Measurements from ENCODE around the gene DYRK1A.

Gene DYRK1A

DNA sequence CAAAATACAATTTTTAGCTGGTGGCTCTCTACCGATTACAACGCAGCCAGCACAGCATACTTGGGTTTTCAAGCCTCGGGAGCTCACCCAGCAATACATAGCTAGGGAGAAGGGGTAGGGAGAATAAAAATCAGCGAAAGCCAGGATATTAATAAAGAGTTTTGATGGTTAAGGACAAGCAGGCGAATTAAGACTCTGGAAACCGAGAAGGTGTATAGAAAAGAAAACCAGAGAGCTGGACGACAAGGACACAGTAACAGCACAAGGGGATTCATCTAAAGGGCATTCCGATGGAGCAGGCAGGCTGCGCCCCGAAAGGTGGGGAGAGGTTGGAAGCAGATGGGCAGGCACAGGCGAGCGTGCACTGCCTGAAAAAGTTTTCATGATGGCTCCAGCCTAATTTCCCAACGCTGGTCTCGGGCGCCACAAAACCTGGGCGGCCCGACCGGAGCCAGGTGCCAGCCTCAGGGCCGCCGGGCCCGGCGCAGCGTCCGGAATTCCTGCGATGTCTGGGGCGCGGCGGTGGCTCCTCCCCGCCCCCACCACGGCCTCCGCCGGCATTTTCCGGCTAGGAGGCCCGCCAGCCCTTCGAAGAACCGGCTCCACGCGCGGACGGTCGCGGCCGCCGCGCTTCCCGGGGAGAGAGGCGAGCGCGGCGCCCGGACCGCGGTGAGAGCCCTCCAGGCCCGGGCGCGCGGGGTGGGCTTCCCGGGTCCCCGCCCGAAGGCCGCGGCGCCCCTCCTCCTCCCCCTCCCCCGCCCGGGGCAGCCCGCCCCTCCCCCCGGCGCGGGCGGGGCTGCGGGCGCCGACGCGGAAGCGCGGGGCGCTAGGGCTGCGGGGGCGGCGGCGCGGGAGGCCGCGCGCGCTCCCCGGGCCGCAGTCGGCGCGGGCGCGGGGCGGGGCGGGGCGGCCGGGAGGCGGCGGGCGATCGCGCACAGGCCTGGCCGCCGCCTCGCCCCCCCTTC, 774 bp upstream of the DYRK1A start:
- DNase-seq (ENCODE audit: low read depth in 1 of 2, low spot score in 1 of 2), result peak; percentile 50 to 54

DNA sequence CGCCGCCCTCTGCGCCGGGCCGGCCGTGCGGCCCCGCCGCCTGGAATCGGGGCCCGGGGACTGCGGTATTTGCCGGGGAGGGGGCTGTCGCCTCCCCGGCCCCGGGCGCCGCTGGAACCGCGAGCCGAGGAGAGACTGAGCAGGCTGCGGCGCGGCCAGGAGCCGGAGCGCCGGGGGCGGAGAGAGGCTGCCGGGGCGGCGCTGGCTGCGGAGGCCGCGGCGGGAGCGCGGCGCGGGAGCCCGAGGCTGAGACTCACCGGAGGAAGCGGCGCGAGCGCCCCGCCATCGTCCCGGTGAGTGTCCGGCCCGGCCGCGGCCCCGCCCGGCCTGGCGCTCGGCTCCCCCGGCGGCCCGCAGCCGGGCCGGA, 746 bp downstream of the DYRK1A start:
- peak in 1 of 2 donors; percentile 6 for DNase-seq (ENCODE audit: low read depth in 1 of 2, low spot score in 1 of 2)

DNA sequence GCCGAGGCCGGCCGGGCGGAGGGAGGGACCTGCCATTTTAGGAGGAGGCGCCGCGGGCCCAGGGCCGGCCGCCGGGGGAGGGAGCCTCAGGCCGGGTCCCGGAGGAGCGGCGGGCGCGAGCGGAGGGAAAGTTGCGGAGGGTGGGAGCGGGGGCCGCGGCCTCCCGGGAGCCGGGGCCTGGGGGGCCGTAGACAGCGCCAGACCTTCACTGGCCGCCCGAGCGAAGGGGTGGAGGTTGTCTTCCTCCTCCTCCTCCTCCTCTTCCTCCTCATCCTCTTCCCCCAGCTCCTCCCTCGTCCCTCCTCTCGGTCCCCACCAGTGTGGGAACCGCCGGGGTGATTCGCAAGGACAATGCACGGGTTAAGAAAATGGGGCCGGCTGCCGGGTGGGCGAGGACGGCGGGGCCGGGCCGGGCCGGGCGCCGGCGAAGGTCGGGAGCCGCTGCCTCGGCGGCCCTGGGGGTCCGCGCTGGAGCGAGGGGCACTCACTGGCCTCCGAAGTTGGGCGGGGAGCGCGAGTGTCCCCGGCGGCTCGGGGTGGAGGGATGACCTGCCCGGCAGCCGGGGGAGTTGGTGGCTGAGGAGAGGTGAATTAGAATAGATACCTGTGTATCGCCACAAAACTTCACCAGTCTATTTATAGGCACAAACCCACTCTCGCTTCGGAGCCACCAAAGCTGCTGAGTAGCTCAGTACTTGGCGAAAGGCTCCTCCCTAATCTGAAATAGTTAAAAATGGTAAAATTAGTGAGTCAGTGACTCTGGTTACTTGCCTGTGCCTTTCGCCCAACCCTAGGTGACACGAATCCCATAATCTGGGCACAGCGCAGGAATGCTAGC, 1.3 kb downstream of the DYRK1A start:
- peak in 1 of 2 donors; percentile 6 for DNase-seq (ENCODE audit: low read depth in 1 of 2, low spot score in 1 of 2)

DNA sequence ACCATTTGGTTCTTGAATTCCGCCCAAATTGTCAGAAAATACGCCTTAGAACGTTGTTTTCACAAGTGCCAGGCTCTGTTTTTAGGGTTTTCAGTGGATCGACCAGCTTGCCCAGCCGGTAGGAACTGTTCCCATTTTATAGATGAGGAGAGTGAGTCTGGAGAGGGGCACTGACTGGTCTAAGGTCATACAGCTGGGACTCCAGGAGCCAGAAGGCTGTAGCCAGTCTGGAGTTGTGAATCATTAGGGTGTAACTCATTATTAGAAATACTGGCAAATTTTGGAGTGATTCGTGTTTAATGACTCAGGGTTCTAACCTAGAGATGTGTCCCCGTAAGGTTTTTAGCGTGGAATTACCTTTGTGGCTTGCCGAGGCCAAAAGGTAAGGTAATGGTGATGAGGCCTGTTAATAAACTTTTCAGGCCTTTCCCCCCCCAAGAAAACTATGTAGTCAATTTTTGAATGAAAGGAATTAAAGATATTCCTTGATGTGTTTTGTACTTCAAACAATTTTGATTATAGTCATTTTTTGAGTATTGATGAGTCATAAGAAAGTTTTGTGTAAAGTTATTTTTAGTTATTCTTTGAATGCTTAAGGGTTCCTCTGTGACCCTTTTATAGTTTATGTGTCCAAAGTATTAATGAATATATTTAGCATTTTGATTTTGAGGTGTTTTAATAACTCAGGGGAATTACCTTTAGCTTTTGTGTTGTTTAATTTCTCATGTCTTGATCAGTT, 2.1 kb downstream of the DYRK1A start:
- DNase-seq (ENCODE audit: low read depth in 1 of 2, low spot score in 1 of 2), result no peak

DNA sequence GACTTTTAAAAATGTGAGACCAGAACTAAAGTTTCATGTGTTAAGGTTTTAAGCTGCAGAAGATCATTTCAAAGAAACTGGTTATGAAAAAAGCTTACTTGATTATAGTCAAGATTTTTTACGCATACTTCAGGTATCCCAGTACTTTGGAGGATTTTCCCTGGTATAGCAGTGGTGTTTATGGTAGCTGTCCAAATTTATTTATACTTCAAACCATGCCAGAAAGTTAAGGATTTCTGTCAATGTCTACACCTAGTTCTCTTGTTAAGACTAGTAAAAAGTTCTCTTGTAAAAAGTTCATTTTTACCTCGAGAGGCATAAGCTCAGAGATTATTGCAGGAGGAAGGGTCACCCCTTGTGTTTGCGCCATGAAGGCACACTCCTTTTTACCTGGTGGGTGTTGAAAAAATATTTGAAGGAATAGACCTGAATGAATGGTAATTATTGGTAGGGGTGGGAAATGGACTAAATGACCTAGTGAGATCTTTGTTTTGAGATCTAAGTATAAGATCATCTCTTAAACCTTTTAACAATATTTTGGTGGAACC, 2.8 kb downstream of the DYRK1A start:
- DNase-seq (ENCODE audit: low read depth in 1 of 2, low spot score in 1 of 2), result no peak

DNA sequence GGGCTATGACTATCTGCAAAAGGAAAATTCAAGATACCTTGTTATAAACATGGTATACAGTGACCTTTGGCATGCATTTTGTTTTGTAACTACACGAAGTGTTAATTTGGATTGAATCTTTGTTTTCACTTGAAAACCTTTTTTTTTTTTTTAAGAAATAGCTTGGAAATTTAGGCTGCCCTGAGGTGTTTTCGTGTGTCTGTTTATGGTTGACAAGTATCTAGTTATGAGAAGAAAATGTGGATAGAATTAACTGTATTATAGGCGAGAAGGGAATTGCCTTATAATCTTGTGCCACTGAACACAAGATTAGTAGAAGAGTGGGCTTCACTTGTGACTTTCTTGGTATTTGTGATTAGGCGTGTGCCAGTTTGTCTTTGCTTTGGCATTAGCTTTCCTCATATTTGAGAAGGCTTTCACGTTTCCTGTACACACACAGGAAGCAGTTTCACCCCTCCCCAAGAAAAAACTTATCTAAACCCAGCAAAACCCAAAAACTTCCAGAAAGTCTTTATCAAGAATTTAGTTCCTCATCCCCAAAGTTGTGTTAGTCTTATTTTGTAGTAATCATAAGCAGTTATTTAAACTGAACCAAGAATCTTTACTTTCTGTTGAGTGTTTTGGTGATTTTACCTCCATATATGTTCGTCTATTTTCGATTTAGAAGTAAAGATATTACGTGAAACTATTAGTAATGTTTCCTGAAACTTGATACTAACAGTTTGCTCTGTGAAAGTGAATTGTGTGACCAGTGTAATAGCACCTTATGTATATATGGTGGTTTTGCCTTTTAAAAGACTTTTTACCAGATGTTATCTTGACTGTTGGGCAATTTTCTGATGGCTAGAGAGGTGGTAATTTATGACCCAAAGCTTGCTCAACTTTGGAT, 3.8 kb downstream of the DYRK1A start:
- DNase-seq (ENCODE audit: low read depth in 1 of 2, low spot score in 1 of 2), result no peak

DNA sequence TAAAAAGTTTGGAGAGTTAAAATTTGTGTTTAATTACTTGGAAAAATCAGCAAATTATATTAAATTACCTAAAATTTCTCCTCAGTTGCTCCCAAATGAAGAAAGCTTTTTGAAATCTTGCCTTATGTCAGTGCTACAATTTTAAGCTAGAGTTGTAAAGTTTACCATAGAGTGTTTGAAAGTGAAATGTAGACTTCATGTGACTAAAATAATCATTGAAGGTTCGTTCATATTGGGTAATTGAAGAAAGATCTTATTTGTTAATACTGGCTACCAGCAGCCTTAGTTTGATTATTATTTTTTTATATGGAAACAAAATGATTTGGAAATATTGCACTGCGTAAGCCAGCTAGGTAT, 4.4 kb downstream of the DYRK1A start:
- no peak for DNase-seq (ENCODE audit: low read depth in 1 of 2, low spot score in 1 of 2)

DNA sequence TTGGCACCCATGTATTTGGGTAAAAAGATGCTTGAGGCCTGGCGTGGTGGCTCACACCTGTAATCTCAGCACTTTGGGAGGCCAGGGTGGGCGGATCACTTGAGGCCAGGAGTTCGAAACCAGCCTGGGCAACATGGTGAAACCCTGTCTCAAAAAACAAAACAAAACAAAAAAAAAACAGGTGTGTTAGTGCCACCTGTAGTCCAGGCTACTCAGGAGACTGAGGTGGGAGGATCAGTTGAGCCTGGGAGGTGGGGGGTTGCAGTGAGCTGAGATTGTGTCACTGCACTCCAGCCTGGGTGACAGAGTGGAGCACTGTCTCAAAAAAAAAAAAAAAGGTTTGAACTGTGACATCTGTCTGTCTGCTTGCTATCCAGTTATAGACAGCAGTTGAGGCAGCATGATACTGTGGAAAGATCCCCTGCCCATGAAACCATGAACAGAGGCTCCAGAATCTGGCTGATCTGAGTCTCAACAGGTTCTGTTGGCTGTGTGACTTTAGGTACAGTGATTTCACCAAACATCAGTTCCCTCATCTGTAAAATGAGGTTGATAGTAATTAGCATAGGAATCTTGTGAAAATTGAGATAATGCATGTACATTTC, 5.7 kb downstream of the DYRK1A start:
- no peak for DNase-seq (ENCODE audit: low read depth in 1 of 2, low spot score in 1 of 2)

DNA sequence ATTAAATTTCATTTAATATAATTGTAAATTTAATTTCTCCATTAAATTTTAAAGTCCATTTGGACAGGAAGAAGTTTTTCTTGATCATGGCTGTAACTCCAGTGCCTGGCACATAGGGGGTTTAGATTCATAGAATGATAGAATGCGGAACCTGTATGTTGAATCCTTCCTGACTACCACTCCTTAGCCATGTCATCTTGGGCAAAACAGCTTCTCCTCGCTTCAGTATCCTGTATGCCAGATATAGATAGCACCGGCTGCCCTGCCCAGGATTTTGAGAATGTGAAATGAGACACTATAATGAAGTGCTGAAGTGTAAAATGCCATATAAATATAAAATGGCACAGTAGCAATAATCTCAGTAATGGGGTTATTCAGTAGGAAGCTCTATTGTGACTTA, 6.4 kb downstream of the DYRK1A start:
- DNase-seq (ENCODE audit: low read depth in 1 of 2, low spot score in 1 of 2), result no peak

DNA sequence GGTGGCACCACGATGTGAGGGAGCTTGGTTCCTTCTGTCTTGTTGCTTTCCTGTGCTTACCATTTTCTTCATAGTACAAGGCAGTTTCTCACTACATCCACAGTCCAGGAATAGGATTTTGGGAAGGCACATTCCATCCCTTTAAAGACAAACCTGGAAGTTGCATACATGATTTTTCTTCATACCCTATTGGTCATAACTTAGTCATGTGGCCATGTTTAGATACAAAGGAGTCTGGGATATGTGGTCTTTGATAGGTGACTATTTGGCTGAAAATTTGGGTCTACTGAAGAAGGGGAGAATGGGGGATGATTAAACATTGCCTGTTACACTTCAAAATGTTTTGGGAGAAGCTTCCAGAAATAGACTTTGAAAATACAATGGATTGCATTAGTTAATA, 7.0 kb downstream of the DYRK1A start:
- no peak for DNase-seq (ENCODE audit: low read depth in 1 of 2, low spot score in 1 of 2)

DNA sequence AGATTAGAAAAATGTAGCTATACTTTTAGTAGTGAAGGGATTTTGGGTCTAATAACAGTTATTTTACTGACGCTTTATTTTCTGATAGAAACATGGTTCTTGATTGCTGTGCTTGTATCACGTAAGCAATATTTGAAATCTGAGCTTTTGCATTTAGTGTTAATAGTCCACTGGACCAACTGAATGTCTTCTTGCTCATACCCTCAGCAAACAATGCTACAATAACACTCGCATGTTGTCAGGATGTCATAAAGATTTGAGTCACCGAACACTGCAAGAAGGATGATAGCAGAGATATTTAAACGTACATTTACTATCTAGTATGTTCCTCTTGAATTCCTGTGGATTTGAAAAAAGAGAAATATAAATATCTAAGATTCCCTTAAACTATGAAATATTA, 7.5 kb downstream of the DYRK1A start:
- no peak for DNase-seq (ENCODE audit: low read depth in 1 of 2, low spot score in 1 of 2)

DNA sequence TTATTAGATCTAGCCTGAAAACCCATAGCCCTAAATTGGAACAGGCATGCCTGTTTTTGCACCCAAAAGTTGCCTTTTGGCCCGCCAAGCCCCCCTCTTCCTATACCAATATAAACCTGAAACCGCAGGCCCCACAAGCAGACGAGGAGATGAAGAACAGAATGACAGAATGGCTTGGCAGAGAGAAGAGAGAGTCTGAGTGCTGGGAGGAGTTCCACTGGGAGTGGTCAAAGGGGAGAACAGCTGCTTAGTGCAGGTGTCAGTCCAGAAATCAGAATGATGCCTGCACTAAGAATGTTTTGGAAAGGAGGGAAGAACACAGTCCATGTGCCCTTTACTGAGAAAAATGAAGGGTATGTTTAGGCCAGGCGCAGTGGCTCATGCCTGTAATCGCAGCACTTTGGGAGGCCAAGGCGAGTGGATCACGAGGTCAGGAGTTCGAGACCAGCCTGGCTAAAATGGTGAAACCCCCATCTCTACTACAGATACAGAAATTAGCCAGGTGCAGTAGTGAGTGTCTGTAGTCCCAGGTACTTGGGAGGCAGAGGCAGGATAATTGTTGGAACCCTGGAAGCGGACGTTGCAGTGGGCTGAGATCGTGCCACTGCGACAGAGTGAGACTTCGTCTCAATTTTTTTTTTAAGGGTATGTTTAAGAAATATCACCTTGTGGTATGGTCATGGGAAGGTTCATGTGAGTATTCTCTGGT, 9.4 kb downstream of the DYRK1A start:
- DNase-seq (ENCODE audit: low read depth in 1 of 2, low spot score in 1 of 2), result no peak

DNA sequence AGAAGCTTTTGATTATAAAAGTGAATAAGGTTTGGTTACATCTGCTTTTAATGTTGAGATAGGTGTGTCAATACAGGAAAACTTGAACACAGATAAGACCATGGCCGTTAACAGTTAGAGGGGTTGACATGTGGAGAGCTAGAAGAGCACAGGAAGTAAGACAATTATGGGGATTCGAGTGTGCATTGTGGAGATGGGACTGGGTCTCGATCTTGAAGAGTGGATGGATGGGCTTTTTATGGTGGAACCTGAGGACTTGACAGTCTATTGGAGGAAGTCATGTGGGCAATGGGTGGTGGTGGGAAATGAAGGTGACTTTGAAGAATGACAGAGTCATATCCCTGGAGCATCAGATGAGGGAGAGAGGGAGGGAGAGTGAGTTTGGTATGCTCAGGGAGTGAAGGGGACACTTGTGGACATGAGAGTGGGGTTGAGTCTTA, 12.1 kb downstream of the DYRK1A start:
- DNase-seq (ENCODE audit: low read depth in 1 of 2, low spot score in 1 of 2), result no peak

DNA sequence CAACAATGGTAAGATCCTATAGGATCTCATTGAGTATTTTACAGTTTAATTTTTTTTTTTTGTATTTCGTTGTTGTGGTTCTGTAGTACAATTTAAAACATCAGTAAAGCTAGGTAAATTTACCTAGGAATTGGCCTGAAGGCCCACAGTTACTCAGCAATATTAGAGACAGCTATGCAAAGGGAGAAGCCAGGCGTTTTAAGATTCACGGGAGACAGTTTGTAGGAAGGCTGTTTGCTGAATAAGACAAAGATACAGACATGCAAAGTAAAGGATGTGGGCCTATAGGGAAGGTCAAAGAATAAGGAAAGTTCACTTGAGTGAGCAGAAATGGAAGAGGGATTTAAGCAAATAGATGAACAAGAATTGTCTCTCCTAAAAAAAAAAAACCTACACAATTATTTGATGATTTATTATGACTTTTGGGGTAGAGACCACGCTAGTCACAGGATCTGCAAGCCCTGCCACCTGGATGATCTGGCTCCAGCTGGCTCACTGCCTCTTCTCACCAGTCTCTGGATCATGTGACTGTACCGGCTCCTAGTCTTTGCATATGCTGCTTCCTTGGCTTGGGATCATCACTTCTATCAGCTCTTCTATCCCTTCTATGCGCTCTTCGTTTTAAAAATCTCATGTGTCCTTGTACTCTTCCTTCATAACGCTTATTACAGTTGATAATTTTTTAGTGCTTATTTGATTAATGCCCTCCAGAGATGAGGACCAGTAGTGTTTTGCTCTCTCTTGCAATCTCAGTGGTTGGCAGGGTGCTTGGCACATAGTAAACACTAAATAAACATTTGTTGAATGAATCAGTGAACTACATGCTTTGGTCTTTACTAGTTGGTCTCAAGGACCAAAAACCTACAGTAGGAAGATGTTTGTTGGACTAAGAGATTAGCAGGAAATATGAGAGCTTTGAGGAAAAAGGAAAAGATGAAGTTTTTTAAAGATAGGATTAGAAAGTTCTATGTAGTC, 14.1 kb downstream of the DYRK1A start:
- DNase-seq (ENCODE audit: low read depth in 1 of 2, low spot score in 1 of 2), result no peak

DNA sequence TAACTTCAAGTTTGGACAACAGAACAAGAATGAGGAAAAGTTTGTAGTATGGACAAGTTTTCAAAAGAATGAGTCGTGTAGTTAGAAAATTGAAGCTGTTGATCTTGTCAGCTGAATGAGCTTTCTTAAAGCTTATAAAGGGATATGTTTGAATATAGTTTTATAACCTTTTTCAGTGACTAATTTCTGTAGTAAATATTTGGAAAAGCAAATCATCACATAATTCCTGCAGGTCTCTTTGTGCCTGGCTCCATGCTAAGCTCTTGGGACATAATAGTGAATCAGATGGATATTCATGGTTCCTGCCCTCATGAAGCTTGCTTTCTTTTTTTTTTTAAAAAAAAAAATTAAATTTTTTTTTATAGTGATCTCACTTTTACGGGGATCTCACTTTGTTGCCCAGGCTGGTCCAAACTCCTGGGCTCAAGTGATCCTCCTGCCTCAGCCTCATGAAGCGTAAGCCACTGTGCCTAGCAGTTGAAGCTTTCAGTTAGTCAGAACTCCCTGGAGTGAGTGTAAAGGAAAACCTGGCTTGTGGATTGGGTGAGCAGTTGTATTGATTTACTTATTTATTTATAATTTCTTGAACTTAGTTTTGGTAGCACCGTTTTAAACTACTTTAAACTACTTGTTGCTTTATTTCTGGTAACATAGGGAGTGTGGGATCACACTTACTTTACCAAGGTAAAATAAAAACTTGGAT, 15.5 kb downstream of the DYRK1A start:
- no peak for DNase-seq (ENCODE audit: low read depth in 1 of 2, low spot score in 1 of 2)

DNA sequence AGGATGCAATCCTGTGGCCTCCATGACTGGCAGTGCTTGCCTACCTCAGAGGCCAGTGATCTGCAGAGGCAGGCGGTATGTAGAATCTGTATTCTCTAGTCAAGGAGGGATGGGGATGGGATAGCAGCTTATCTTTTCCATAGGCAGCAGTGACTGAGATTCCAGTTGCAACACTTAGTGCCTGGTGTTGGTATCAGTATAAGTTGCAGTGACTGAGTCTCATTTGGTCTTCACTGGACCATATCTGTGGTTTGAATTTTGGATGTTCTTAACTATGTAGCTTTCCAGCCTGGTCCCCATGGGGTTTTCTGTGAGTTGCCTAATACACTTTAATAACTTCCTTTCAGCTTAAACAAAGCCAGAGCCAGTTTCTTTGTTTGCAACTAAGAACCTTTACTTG, 16.5 kb downstream of the DYRK1A start:
- no peak for DNase-seq (ENCODE audit: low read depth in 1 of 2, low spot score in 1 of 2)

DNA sequence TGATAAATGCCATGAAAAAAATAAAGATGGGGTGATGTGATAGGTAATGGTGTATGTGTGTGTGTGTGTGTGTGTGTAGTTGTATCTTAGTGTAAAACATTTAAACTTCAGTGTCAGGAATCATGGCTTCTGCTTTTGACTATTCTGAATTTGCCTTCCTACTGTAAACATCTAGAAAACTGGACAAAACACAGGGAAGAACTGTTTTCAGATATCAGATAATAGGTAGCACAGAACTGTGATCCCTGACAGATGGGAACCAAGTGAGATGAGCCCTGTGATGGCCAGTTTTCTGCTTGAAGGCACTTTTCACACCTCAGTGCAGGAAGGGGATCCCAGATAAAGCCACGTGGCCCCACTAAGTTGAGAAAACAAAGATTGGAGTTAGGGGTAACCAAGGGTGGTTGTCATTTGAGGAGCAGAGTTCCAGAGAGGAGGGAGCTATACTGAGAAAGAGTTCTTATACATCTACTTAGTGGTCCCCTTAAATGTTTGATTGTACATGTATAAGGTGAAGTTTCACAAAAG, 17.3 kb downstream of the DYRK1A start:
- no peak for DNase-seq (ENCODE audit: low read depth in 1 of 2, low spot score in 1 of 2)
